Retinal pigment epithelial cell (primary cell): Measurements from ENCODE around the gene FAM98C.
"Not testable (repeated sequence)": the region's sequence is repeated elsewhere in the genome, so short reads cannot be mapped to it uniquely, and the experiment has no call there.

Experiments used
- DNase-seq: peaks from one replicate; pipeline ENCODE4 v3.0.0-alpha.2; 2010; ENCODE audit warnings: low read depth
- H3K4me3 ChIP-seq: 2 replicates; pipeline ENCODE4 v1.5.1; 2011; ENCODE audit warnings: mild to moderate bottlenecking, low read length, control low read depth, moderate library complexity
- CTCF ChIP-seq: conservative IDR thresholded peaks from 2 replicates; pipeline ENCODE4 v1.5.1; 2011; ENCODE audit warnings: low read depth, low read length, control low read depth, inconsistent platforms

FAM98C gene

GRCh38 chr19:38420935-38421334 is 18.0 kb downstream of the FAM98C start:
- no peak for DNase-seq
- no peak overlapping the region for H3K4me3 ChIP-seq
- TF ChIP-seq CTCF = no peak

- DNase-seq = no peak
- H3K4me3 ChIP-seq = no peak overlapping the region
- no peak for TF ChIP-seq CTCF
Measured at GRCh38 chr19:38421856-38422255, 19.0 kb downstream of the FAM98C start.

- TF ChIP-seq CTCF = no peak
- H3K4me3 ChIP-seq = no peak overlapping the region
- no peak for DNase-seq
Measured at GRCh38 chr19:38422438-38422837, 19.5 kb downstream of the FAM98C start.

GRCh38 chr19:38424272-38424671 is 21.4 kb downstream of the FAM98C start:
- TF ChIP-seq CTCF = no peak
- DNase-seq = no peak
- H3K4me3 ChIP-seq = no peak overlapping the region

- no peak for TF ChIP-seq CTCF
- H3K4me3 ChIP-seq = no peak overlapping the region
- no peak for DNase-seq
Measured at GRCh38 chr19:38425222-38425809, 22.4 kb downstream of the FAM98C start.

- DNase-seq = no peak
- TF ChIP-seq CTCF = no peak
- no peak within 1 kb of the TSS for H3K4me3 ChIP-seq
Measured at GRCh38 chr19:38425810-38426466, 23.0 kb downstream of the FAM98C start, which contains the start of gene RASGRP4. Gene RASGRP4 (minus strand): TSS chr19:38426219. CDS start chr19:38426091, 128 bp downstream.

GRCh38 chr19:38427035-38427677 is 24.3 kb downstream of the FAM98C start:
- not testable (repeated sequence) for DNase-seq, H3K4me3 ChIP-seq
